Type B pancreatic cell (in vitro differentiated cells): Measurements from ENCODE around the gene SMPDL3B. TPM values are rescaled to one million over a fixed set of nuclear protein-coding genes. Genes with fewer than 3 reads are reported as not detected.
A peak's percentile ranks its signal among the peaks of the same experiment; 100 is the strongest.

Source experiments
- DNase-seq: peaks from one replicate; pipeline ENCODE4 v3.0.0; 2021; ENCODE audit warnings: mixed read lengths; ENCODE audit not compliant: unreplicated experiment; ENCODE audit errors: extremely low spot score
- H3K27ac Mint-ChIP-seq: 2 replicates; pipeline ENCODE4 v1.8.0; 2021; ENCODE audit warnings: mild to moderate bottlenecking, mixed read lengths
- H3K27me3 Mint-ChIP-seq: 2 replicates; pipeline ENCODE4 v1.8.0; 2021; ENCODE audit warnings: mixed read lengths
- H3K36me3 Mint-ChIP-seq: 2 replicates; pipeline ENCODE4 v1.8.0; 2021; ENCODE audit warnings: mixed read lengths
- H3K4me1 Mint-ChIP-seq: one replicate; pipeline ENCODE4 v1.8.0; 2021; ENCODE audit warnings: mixed read lengths; ENCODE audit not compliant: unreplicated experiment
- H3K4me3 Mint-ChIP-seq: 2 replicates; pipeline ENCODE4 v1.8.0; 2021; ENCODE audit warnings: mild to moderate bottlenecking, mixed read lengths
- H3K9me3 Mint-ChIP-seq: 2 replicates; pipeline ENCODE4 v1.8.0; 2021; ENCODE audit warnings: mixed read lengths
- total RNA-seq: library from RNA; stranded (reverse); gene quantifications from 2 replicates; pipeline ENCODE4 v1.2.1, GENCODE V29; 2021; ENCODE audit warnings: low replicate concordance
- TF ChIP-seq, protein P1 (sequence below): fragments of 200-600 bp; sonication (generic); conservative IDR thresholded peaks from 2 replicates; pipeline ENCODE4 v1.5.0; 2021; ENCODE audit warnings: antibody characterized with exemption, mild to moderate bottlenecking

Gene SMPDL3B
- total RNA-seq, 1 donor from 2014 or later = 3.6 TPM

DNA sequence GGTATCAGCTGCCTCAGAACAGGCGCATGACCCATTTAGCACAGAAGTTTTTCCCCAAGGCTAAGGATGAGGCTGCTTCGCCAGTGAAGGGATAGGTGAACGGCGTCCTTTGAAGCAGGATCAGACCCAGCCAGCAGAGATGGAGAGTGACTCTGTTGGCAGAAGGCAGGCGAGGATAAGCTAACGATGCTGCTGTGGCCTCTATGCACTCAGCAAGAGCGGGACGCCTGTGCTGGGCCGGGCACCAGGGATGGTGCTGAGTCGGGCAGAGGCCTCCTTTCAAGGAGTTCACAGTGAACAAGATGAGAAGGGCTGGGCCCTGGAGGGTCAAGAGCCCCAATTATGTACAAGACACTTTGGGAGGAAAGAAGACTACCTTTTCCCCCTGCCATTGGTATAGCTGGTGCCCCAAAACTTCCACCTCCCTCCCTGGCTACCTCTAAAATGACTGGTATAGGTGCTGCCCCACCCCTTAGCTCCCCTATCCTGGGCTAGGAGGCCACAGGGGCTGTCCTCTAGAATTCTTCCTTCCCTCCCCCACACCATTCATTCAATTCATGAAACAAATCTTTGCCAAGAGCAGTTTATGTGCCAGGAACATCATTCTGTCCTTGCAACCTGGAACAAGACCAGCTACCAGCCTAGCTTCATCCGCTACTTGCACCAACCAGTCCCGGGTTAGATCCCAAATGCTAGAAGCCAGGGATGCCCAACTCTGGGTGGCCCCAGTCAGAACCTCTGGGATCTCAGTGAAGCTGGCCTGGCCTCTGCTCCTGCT lies 32.5 kb downstream of the SMPDL3B start:
- TF ChIP-seq, protein P1, sequence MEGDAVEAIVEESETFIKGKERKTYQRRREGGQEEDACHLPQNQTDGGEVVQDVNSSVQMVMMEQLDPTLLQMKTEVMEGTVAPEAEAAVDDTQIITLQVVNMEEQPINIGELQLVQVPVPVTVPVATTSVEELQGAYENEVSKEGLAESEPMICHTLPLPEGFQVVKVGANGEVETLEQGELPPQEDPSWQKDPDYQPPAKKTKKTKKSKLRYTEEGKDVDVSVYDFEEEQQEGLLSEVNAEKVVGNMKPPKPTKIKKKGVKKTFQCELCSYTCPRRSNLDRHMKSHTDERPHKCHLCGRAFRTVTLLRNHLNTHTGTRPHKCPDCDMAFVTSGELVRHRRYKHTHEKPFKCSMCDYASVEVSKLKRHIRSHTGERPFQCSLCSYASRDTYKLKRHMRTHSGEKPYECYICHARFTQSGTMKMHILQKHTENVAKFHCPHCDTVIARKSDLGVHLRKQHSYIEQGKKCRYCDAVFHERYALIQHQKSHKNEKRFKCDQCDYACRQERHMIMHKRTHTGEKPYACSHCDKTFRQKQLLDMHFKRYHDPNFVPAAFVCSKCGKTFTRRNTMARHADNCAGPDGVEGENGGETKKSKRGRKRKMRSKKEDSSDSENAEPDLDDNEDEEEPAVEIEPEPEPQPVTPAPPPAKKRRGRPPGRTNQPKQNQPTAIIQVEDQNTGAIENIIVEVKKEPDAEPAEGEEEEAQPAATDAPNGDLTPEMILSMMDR = no peak
- Mint-ChIP-seq H3K4me1 (peaks cover 13% of the 10 kb centered on the region), H3K9me3 (no peaks in the 10 kb centered on the region), H3K27ac (peak overlapping the region; percentile 62), H3K36me3 (peaks cover 11% of the 10 kb centered on the region), H3K27me3 (no peaks in the 10 kb centered on the region), H3K4me3 (no peak overlapping the region)
- peak; percentile 42 for DNase-seq

DNA sequence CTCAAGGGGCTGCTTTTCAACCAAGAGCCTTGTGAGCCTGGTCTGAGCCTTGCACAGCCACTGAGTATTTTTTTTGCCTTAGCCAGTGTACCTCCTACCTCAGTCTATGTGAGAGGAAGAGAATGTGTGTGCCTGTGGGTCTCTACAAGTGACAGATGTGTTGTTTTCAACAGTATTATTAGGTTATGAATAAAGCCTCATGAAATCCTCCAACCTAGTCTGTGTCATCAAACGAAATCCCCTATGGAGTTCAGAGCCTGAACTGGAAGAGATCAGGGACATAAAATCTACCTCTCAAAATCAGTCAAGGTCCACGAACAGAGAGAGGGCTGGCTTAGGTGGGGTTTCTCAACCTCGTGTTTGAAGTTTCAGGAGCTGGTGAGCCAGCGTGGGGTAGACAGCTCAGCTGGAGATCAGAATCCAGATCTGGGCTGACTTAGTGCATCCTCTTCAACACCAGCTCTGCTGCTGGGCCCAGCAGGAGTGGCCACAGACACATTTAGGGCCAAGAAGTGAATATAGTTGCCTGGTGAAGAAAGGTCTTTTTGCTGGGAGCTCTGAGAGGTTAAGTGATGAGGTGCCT lies 33.2 kb downstream of the SMPDL3B start:
- H3K4me1 Mint-ChIP-seq = peaks cover 13% of the 10 kb centered on the region
- H3K36me3 Mint-ChIP-seq = peaks cover 11% of the 10 kb centered on the region
- H3K27me3 Mint-ChIP-seq = no peaks in the 10 kb centered on the region
- TF ChIP-seq, protein P1 = no peak
- peak overlapping the region; percentile 13 for H3K4me3 Mint-ChIP-seq
- no peaks in the 10 kb centered on the region for H3K9me3 Mint-ChIP-seq
- DNase-seq = peak; percentile 52
- peak overlapping the region; percentile 89 for H3K27ac Mint-ChIP-seq

DNA sequence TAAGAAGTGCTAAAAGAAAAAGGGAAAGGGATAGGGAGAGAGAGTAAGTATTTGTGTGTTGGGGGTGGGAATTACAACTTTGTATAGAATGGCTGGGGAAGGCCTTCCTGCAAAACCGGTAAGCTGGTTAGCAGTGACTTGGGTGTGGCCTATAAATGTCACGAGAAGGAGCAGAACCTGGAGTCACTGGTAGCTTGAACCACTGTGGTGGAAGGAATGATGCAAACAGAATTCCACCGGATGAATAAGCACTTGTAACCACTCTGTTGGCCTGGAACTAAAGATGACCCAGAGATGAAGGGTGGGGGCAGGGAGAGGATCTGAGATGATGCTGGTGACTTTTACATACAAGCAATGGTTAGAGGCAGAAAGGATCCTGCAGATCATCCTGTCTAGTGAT lies 33.9 kb downstream of the SMPDL3B start:
- H3K4me1 Mint-ChIP-seq = peaks cover 13% of the 10 kb centered on the region
- DNase-seq = no peak
- no peaks in the 10 kb centered on the region for H3K9me3 Mint-ChIP-seq
- H3K4me3 Mint-ChIP-seq = peak overlapping the region; percentile 13
- TF ChIP-seq, protein P1 = no peak
- H3K36me3 Mint-ChIP-seq = peaks cover 11% of the 10 kb centered on the region
- peak overlapping the region; percentile 89 for H3K27ac Mint-ChIP-seq
- no peaks in the 10 kb centered on the region for H3K27me3 Mint-ChIP-seq

DNA sequence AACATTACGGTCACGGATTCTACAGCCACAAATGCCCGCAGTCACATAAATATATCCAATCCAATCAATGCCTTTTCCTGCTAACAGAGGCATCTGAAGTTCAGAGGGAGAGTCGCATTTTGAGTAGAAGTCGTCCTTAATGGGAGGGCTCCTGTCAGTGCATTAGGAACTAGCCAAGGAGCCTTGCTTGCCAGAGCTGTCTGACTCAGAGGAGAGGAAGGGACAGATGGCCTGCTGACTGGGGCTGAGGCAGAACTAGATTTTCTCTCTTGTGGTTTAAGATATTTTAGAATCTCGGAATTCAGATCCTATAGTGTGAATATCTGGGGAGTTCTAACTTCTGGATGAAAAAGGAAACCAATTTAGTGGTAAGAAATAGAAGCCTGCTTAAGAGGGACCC lies 35.6 kb downstream of the SMPDL3B start:
- Mint-ChIP-seq H3K36me3 (peaks cover 11% of the 10 kb centered on the region), H3K27ac (no peak overlapping the region), H3K27me3 (no peaks in the 10 kb centered on the region), H3K9me3 (no peaks in the 10 kb centered on the region), H3K4me3 (no peak overlapping the region), H3K4me1 (peaks cover 13% of the 10 kb centered on the region)
- peak; percentile 37 for DNase-seq
- TF ChIP-seq, protein P1 = no peak

DNA sequence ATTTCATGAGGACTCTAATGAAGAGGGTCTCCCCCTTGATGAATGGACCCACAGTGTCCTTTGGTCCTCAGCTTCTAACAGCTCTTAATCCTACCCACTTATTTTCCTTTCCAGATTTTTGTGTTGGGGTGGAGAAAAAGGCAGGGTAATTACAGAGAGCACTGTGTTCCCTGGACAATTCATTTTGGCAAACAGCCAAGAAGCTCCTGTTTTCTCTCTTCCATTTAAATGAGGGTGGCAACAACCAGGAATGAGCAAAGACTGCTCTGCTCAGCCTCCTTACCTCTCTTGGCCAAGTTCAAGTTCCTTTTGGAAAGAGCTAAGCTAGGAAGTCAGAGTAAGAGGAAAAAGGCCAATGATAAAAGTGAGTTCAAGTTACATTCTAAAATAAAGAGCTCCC lies 36.9 kb downstream of the SMPDL3B start:
- TF ChIP-seq, protein P1 = no peak
- DNase-seq = no peak
- Mint-ChIP-seq H3K27ac (no peak overlapping the region), H3K27me3 (no peaks in the 10 kb centered on the region), H3K4me1 (peaks cover 13% of the 10 kb centered on the region), H3K4me3 (no peak overlapping the region), H3K9me3 (no peaks in the 10 kb centered on the region), H3K36me3 (peaks cover 11% of the 10 kb centered on the region)
